ENCODE data around the gene ROR1.

The ROR1 gene

DNA sequence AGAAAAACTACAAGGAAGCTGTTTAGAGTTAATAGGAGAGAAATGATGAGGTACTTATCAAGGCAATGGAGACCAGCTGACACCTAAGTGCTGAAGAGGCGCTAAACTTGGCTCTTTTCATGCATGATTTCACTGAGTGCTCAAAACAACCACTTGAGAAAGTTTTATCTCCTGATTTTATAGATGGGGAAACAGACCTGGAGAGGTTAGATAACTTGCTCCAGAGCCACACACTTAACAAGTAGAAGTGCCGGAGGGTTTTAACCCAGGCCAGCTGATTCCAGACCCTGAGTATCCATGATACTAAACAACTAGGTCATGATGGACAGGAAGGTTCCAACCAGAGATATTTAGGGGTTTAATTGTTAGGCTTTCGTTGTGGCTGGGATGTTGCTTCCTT is 455.5 kb downstream of the ROR1 start:
- TF ChIP-seq, protein P1, sequence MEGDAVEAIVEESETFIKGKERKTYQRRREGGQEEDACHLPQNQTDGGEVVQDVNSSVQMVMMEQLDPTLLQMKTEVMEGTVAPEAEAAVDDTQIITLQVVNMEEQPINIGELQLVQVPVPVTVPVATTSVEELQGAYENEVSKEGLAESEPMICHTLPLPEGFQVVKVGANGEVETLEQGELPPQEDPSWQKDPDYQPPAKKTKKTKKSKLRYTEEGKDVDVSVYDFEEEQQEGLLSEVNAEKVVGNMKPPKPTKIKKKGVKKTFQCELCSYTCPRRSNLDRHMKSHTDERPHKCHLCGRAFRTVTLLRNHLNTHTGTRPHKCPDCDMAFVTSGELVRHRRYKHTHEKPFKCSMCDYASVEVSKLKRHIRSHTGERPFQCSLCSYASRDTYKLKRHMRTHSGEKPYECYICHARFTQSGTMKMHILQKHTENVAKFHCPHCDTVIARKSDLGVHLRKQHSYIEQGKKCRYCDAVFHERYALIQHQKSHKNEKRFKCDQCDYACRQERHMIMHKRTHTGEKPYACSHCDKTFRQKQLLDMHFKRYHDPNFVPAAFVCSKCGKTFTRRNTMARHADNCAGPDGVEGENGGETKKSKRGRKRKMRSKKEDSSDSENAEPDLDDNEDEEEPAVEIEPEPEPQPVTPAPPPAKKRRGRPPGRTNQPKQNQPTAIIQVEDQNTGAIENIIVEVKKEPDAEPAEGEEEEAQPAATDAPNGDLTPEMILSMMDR (IDR thresholded peaks at IDR 0.05; ENCODE audit: insufficient read depth, low read length, missing control alignments), result no peak
- ChIA-PET CTCF (interaction anchor here (1.3 to 1.8 kb wide), 4 partner anchors 13 to 538 kb away, joined by 3 to 7 read pairs (median 4); no protein-coding TSS in a partner anchor), POLR2A (no interaction called here)
- no peak for DNase-seq (ENCODE audit: low read depth, low spot score)
- no peak overlapping the region for H3K4me3 ChIP-seq (ENCODE audit: low read depth, low read length)

All from AG04449 (cell line).